RWPE1 (cell line): ENCODE data around the gene IDH2.
"Not testable (repeated sequence)": the region's sequence is repeated elsewhere in the genome, so short reads cannot be mapped to it uniquely, and the experiment has no call there.

ENCODE experiments used
- CTCF ChIA-PET: fragments of 350-600 bp; sonication (Branson Sonifier 250); formaldehyde crosslinking; extraction: SDS; loops from one replicate; lab custom pipeline; 2021; lab: Yijun Ruan, JAX
- POLR2A ChIA-PET: fragments of 400-600 bp; formaldehyde crosslinking; extraction: SDS; loops from one replicate; lab custom pipeline; 2020; ENCODE audit warnings: antibody characterized with exemption; ENCODE audit not compliant: low non-redundant PET; lab: Yijun Ruan, JAX
- DNase-seq: peaks from one replicate; pipeline ENCODE4 v3.0.0; 2012; ENCODE audit warnings: low spot score
- H3K27ac ChIP-seq: fragments of 450-650 bp; 2 replicates; pipeline ENCODE4 v1.5.1; 2017
- TF ChIP-seq, protein P1 (sequence below): fragments of 450-650 bp; conservative IDR thresholded peaks from 2 replicates; pipeline ENCODE4 v1.5.1; 2017; ENCODE audit warnings: low read depth, mild to moderate bottlenecking

The IDH2 gene

DNA sequence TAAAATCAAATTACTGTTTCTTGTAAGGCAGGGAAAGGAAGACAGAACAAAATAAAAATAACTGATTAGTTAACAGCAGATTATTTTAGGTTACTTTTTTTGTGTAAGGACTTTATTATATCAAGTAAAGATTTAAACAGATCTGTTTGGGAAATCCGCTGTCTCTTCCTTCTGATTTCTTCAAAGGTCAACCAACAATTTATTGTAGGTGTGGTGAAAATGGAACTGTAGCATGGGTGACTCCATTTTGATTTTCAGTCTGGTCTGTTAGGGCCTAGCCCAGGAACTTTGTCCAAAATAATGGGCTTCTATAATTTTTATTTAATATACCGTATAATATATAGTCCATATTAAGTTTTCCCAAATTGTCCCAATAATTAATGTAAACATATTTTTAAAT, 13.5 kb upstream of the IDH2 start:
- TF ChIP-seq, protein P1, sequence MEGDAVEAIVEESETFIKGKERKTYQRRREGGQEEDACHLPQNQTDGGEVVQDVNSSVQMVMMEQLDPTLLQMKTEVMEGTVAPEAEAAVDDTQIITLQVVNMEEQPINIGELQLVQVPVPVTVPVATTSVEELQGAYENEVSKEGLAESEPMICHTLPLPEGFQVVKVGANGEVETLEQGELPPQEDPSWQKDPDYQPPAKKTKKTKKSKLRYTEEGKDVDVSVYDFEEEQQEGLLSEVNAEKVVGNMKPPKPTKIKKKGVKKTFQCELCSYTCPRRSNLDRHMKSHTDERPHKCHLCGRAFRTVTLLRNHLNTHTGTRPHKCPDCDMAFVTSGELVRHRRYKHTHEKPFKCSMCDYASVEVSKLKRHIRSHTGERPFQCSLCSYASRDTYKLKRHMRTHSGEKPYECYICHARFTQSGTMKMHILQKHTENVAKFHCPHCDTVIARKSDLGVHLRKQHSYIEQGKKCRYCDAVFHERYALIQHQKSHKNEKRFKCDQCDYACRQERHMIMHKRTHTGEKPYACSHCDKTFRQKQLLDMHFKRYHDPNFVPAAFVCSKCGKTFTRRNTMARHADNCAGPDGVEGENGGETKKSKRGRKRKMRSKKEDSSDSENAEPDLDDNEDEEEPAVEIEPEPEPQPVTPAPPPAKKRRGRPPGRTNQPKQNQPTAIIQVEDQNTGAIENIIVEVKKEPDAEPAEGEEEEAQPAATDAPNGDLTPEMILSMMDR: no peak
- CTCF ChIA-PET: interaction anchor here (0.6 kb wide), 1 partner anchor 152 kb away, joined by 3 read pairs; no protein-coding TSS in a partner anchor
- H3K27ac ChIP-seq: no peak overlapping the region

DNA sequence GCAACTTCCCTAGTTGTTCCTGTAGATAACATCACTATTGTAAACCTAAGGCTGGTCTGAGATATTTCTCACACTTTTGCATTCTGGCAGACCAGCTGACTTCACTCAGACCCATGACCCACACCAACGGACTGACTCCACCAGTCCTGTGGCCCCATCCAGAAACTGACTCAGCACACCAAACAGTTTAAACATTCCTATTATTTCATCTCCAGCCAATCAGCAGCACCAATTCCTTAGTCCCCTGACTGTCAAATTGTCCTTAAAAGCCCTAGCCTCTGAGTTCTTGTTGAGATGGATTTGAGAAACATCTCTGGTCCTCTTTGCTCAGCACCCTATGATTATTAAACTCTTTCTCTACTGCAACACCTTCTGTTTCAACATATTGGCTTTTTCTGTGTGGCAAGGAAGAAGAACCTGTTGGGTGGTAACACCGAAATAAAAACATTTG, 12.2 kb upstream of the IDH2 start:
- CTCF ChIA-PET: interaction anchor here (0.6 kb wide), 1 partner anchor 64 kb away, joined by 3 read pairs; no protein-coding TSS in a partner anchor
- TF ChIP-seq, protein P1: no peak
- no peak for DNase-seq
- POLR2A ChIA-PET: no interaction called here
- no peak overlapping the region for H3K27ac ChIP-seq

More for the DNA sequence above, 13.5 kb upstream of the IDH2 start:
- POLR2A ChIA-PET: no interaction called here
- DNase-seq: no peak

DNA sequence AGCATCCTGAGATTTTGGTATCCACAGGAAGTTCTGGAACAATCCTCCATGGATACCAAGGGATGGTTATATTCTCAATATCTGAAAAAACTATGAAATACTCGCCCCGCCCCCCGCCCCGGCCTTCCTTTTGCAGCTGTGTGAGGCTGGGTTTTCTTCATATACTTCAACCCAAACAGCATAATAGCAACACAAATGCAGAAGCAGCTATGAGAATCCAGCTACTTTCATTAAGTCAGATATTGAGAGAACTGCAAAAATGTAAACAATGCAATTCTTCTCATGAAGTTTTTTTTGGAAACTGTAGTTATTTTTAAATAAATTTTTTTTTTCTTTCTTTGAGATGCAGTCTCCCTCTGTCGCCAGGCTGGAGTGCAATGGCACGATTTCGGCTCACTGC, 10.9 kb upstream of the IDH2 start:
- POLR2A ChIA-PET: no interaction called here
- H3K27ac ChIP-seq: no peak overlapping the region
- DNase-seq: no peak
- CTCF ChIA-PET: no interaction called here
- TF ChIP-seq, protein P1: no peak

DNA sequence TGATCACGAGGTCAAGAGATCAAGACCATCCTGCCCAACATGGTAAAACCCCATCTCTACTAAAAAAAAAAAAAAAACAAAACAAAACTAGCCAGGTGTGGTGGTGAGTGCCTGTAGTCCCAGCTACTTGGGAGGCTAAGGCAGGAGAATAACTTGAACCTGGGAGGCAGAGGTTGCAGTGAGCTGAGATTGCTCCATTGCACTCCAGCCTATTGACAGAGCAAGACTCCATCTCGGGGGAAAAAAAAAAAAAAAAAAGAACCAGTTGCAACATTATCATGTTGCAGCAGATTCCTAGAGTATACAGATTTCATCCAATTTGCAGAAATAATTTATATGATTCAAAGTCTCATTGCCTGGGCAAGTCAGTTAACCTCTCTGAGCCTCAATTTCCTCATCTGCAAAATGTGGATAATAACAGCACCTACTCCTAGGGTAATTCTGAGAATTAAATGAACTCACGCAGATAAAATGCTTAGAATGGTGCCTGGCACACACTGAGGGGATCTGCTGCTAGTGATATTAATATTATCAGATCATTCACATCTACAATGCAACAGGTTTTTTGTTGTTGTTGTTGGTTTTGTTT, 7.0 kb upstream of the IDH2 start:
- H3K27ac ChIP-seq, POLR2A ChIA-PET, CTCF ChIA-PET, DNase-seq: not testable (repeated sequence)

DNA sequence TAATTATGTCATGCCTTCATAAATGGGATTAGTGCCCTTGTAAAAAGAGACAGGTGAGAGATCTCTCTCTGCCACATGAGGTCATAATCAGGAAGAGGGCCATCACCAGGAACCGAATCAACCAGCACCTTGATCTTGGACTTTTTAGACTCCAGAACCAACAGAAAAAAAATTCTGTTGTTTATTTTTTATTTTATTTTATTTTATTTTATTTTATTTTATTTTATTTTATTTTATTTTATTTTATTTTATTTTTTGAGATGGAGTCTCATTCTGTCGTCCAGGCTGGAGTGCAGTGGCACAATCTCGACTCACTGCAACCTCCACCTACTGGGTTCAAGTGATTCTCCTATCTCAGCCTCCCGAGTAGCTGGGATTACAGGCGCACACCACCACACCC, 5.8 kb upstream of the IDH2 start:
- POLR2A ChIA-PET, H3K27ac ChIP-seq, DNase-seq: not testable (repeated sequence)
- CTCF ChIA-PET: interaction anchor here (0.7 kb wide), 1 partner anchor 648 kb away, joined by 4 read pairs; no protein-coding TSS in a partner anchor

DNA sequence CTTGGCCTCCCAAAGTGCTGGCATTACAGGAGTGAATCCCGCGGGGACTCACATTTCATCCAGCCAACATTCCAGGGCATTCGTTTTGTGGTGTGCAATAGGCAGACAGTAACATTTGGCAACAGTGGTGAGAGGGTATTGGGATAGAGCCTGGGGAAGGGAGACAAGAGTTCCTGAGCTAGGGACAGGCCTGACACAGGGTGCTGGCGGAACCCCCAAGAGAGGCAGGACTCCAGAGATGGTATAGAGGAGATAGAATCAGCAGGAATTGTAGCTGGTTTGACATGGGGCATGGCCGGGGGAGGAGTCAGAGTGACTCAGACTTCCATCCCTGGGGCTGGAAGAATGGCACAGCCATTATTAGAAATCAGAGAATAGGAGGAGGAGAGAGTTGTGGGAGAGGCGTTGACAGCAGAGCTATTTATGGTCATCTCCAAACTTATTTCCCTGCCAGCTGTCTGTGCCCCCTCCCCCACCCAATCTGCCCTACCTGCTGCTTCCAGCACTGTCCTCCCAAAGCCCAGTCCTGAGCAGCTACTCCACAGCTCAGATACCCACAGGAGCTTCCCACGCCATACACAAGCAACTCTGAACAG, 4.4 kb upstream of the IDH2 start:
- POLR2A ChIA-PET: no interaction called here
- CTCF ChIA-PET: interaction anchor here (0.9 to 1.0 kb wide), 3 partner anchors 19 to 114 kb away, joined by 3 to 5 read pairs (median 4); no protein-coding TSS in a partner anchor
- TF ChIP-seq, protein P1: no peak
- peak; percentile 95 for DNase-seq
- peak overlapping the region; percentile 54 for H3K27ac ChIP-seq

DNA sequence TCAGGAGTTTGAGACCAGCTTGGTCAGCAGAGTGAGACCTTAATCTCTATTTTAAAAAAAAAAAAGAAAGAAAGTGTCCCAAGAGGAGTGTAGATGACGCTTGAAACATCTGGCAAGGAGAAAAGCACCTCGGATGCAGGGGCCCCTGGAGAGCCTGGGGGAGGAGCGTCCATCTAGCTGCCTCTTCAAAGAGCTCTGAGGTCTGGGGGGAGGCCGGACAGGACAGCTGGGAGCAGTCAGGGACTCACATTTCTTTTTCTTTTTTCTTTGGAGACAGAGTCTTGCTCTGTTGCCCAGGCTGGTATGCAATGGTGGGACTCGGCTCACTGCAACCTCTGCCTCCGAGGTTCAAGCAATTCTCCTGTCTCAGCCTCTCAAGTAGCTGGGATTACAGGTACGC, 3.3 kb upstream of the IDH2 start:
- TF ChIP-seq, protein P1: no peak
- CTCF ChIA-PET: interaction anchor here (0.6 kb wide), 3 partner anchors 18 to 179 kb away, joined by 4 to 5 read pairs (median 4); no protein-coding TSS in a partner anchor
- POLR2A ChIA-PET: no interaction called here
- H3K27ac ChIP-seq: no peak overlapping the region
- no peak for DNase-seq
